HUES64 (cell line): ENCODE data around the gene GSTM2.
"Not testable (repeated sequence)": the region's sequence is repeated elsewhere in the genome, so short reads cannot be mapped to it uniquely, and the experiment has no call there.

Source experiments
- H3K27ac ChIP-seq: 2 replicates; pipeline ENCODE4 v1.7.0; 2013; ENCODE audit warnings: low read depth, low read length, inconsistent platforms
- H3K27me3 ChIP-seq: 2 replicates; pipeline ENCODE4 v1.6.1; 2013; ENCODE audit warnings: mild to moderate bottlenecking, low read length; ENCODE audit not compliant: insufficient read depth
- H3K36me3 ChIP-seq: 2 replicates; pipeline ENCODE4 v1.6.1; 2013; ENCODE audit warnings: mild to moderate bottlenecking, low read length; ENCODE audit not compliant: insufficient read depth
- H3K4me1 ChIP-seq: 2 replicates; pipeline ENCODE4 v1.6.1; 2013; ENCODE audit warnings: mild to moderate bottlenecking, low read length, moderate library complexity; ENCODE audit not compliant: insufficient read depth
- H3K4me3 ChIP-seq: 2 replicates; pipeline ENCODE4 v1.5.1; 2013; ENCODE audit warnings: mild to moderate bottlenecking, low read length, moderate library complexity
- H3K9ac ChIP-seq: 2 replicates; pipeline ENCODE4 v1.6.1; 2013; ENCODE audit warnings: mild to moderate bottlenecking, low read depth, low read length
- H3K9me3 ChIP-seq: 2 replicates; pipeline ENCODE4 v1.6.1; 2013; ENCODE audit warnings: low read depth, low read length; ENCODE audit not compliant: insufficient read depth
- WGBS: fragments of 150-250, 120-280 bp; methylation state at CpG from one replicate; pipeline ENCODE4 v1.1.7; 2013; ENCODE audit warnings: missing lambda C conversion rate; 5-methylcytosine and 5-hydroxymethylcytosine counted together

Gene GSTM2

DNA sequence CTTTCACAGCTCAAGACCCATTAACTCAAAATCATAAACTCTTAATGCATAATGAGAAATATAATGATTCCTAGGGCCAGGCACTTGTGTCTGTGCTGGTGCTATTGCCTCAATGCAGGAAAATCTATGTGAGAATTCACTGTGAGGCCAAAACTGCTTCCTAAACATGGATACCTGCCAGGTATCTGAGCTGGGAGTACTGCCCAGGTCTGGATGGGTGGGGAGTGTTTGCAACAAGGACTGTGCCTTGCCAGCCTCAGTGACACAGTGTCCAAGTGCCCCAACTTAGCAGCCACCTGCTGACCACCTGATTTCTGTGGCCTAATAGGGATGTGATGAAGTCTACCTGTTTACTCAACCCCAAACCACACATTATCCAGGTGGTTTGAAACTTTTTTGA lies 42.0 kb downstream of the GSTM2 start:
- H3K27me3 ChIP-seq, H3K9ac ChIP-seq, H3K4me1 ChIP-seq, H3K4me3 ChIP-seq, H3K27ac ChIP-seq, H3K9me3 ChIP-seq, H3K36me3 ChIP-seq: not testable (repeated sequence)

DNA sequence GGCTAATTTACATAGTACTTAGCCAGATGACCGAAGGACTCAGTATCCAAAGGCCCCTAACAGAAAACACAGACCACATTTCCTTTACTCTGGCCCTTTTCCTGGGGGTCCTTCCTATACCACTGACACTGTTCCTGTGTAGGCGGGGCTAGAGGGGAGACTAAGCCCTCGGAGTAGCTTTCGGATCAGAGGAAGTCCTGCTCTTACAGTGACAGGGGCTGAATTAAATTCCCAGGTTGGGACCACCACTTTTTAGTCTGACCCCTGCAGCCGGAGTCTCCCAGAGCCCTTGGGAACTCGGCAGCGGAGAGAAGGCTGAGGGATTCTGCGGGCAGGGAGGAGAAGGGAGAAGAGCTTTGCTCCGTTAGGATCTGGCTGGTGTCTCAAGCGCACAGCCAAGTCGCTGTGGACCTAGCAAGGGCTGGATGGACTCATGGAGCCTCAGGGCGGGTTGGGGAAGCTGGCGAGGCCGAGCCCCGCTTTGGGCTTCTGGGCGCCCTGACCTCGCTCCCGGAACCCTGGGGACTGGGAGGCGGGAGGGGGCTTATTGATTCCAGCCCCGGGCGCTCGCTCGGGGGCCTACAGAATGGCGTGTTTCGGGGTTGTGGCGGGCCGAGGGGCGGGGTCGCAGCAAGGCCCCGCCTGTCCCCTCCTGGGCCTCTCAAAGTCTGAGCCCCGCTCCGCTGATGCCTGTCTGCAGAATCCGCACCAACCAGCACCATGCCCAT lies 43.9 kb downstream of the GSTM2 start, which contains the start of gene GSTM5:
Gene GSTM5 (plus strand): TSS at position 659 of the 728 bp plus-strand sequence. CDS start 62 bp downstream, at position 721.
- H3K27me3 ChIP-seq, H3K4me3 ChIP-seq, H3K9me3 ChIP-seq, H3K9ac ChIP-seq, H3K36me3 ChIP-seq, H3K27ac ChIP-seq, H3K4me1 ChIP-seq: not testable (repeated sequence)
- 92% methylated on average over 32 of the region's 33 CpGs for WGBS

DNA sequence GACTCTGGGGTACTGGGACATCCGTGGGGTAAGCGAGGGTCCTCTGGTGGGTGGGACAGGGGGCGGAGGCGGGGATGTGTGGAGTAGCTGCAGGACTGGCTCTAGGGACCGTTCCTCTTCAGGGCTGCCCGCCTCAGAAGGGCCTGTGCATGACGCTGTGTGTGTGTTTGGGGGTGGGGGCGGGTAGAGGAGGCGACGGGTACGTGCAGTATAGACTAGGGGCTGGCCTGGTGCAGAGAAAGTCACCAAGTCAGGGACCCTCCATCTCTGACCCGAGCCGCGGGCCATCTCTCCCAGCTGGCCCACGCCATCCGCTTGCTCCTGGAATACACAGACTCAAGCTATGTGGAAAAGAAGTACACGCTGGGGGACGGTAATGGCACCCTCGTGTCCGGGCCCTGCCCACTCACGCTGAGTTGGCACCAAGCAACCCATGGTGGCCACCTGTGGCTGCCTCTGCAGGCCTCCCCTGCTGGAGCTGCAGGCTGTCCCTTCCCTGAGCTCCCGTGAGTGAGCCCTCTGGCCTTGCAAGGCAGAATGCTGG lies 44.5 kb downstream of the GSTM2 start:
- Histone ChIP-seq H3K27ac (no peak overlapping the region), H3K9me3 (peaks cover 9% of the 10 kb centered on the region; the same call in 1 of the 2 replicates), H3K27me3 (peaks cover 3% of the 10 kb centered on the region), H3K4me3 (no peak overlapping the region), H3K36me3 (no peaks in the 10 kb centered on the region), H3K9ac (no peak overlapping the region), H3K4me1 (no peaks in the 10 kb centered on the region)
- WGBS = 96% methylated on average over 22 of the region's 22 CpGs

DNA sequence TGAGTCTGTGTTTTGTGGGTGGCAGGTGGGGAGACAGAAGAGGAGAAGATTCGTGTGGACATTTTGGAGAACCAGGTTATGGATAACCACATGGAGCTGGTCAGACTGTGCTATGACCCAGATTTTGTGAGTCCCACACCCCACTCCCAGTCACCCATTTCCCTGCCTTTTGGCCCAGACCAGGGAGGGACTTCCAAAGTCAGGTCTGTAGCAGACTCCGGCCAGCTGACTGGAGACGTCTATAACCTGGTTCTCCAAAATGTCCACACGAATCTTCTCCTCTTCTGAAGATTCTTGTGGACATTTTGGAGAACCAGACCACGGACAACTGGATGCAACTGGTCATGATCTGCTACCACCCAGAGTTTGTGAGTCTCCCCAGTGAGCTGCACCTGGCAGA lies 45.8 kb downstream of the GSTM2 start:
- peaks cover 3% of the 10 kb centered on the region for H3K27me3 ChIP-seq
- 0 out of 2 replicates have a peak, but pooled peaks cover 4% of the 10 kb centered on the region for H3K9me3 ChIP-seq
- H3K27ac ChIP-seq = no peak overlapping the region
- no peak overlapping the region for H3K4me3 ChIP-seq
- no peak overlapping the region for H3K9ac ChIP-seq
- WGBS = 92% methylated on average over 5 of the region's 5 CpGs
- H3K36me3 ChIP-seq = no peaks in the 10 kb centered on the region
- no peaks in the 10 kb centered on the region for H3K4me1 ChIP-seq

DNA sequence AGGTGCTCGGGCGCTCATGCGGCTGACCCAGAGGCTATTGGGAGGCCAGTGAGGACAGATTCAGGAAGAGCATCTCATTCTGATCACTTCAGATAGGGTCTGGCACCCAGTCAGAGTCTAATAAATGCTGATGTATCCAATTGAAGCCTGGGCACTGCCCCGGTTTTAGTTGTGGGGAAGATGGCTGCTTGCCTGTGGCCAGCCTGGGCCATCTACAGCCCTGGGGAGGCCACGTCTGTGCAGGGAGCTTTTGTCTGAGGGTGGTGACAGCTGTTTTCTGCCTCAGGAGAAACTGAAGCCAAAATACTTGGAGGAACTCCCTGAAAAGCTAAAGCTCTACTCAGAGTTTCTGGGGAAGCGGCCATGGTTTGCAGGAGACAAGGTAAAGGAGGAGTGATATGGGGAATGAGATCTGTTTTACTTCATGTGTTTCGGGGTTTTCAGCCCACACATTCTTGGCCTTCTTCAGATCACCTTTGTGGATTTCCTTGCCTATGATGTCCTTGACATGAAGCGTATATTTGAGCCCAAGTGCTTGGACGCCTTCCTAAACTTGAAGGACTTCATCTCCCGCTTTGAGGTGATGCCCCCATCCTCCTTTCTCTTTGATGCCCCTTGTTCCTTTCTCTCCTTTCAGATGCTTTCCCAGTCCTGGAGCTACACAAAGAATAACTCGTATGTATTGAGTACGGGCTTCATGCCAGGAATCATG lies 47.0 kb downstream of the GSTM2 start:
- Histone ChIP-seq H3K4me3 (no peak overlapping the region), H3K27ac (no peak overlapping the region), H3K4me1 (no peaks in the 10 kb centered on the region), H3K9ac (no peak overlapping the region), H3K36me3 (no peaks in the 10 kb centered on the region), H3K9me3 (no peaks in the 10 kb centered on the region), H3K27me3 (peaks cover 3% of the 10 kb centered on the region)
- WGBS = 92% methylated on average over 12 of the region's 12 CpGs

DNA sequence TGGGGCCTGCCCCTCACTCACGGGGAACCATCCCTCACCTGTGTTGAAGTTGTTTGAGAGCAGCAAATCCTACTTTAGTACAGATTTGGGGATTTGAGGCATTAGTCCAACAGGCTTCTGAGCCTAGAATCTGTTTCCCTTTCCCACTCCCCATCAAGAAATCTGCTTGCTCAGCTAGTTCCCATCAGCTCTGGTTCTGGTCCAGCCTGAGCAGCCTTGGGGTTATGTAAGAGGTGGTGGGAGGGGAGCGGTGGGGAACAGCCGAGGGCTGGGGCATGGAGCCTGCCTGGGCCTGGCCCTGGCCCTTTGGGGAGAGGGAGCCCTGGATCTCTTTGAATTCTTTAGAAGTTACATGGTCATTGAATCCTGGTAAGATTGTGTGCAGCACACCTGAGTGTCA lies 48.3 kb downstream of the GSTM2 start:
- Histone ChIP-seq H3K36me3 (no peaks in the 10 kb centered on the region), H3K27me3 (peaks cover 3% of the 10 kb centered on the region), H3K27ac (no peak overlapping the region), H3K9ac (no peak overlapping the region), H3K9me3 (no peaks in the 10 kb centered on the region), H3K4me1 (no peaks in the 10 kb centered on the region), H3K4me3 (no peak overlapping the region)
- 93% methylated on average over 3 of the region's 3 CpGs for WGBS

DNA sequence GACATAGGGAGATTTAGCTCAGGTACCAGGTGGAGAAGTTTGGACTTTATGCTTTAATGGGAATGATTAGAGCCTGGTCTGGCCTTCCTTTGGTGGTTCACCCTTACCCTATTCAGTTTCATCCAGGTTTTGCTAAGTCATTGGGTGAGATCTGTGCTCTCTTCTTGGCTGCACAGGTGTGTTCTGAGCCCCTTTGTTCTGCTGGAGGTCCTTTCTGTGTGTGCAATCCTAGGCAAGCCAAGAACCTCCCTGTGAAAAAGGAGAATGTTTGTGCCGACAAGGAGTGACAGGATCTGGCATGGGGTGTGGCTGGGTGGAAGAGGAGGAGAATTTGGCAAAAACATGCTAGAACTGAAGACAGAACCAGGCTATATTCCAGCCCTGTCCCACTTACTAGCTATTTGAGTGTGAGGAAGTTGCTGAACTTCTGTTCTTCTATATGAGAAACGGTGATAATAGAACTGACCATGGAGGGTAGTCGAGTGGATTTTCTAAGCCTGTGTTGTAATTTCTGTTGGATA lies 48.8 kb downstream of the GSTM2 start:
- H3K9ac ChIP-seq = no peak overlapping the region
- 90% methylated on average over 3 of the region's 3 CpGs for WGBS
- H3K9me3 ChIP-seq = no peaks in the 10 kb centered on the region
- H3K4me3 ChIP-seq = no peak overlapping the region
- H3K4me1 ChIP-seq = no peaks in the 10 kb centered on the region
- H3K27me3 ChIP-seq = peaks cover 3% of the 10 kb centered on the region
- H3K27ac ChIP-seq = no peak overlapping the region
- H3K36me3 ChIP-seq = no peaks in the 10 kb centered on the region

DNA sequence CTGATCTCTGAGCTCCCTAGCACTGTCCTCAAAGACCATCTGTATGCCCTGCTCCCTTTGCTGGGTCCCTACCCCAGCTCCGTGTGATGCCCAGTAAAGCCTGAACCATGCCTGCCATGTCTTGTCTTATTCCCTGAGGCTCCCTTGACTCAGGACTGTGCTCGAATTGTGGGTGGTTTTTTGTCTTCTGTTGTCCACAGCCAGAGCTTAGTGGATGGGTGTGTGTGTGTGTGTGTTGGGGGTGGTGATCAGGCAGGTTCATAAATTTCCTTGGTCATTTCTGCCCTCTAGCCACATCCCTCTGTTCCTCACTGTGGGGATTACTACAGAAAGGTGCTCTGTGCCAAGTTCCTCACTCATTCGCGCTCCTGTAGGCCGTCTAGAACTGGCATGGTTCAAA lies 49.9 kb downstream of the GSTM2 start:
- Histone ChIP-seq H3K36me3 (no peaks in the 10 kb centered on the region), H3K27ac (no peak overlapping the region), H3K4me1 (no peaks in the 10 kb centered on the region), H3K9me3 (no peaks in the 10 kb centered on the region), H3K4me3 (no peak overlapping the region), H3K27me3 (peaks cover 3% of the 10 kb centered on the region), H3K9ac (no peak overlapping the region)
- WGBS = 89% methylated on average over 5 of the region's 5 CpGs

DNA sequence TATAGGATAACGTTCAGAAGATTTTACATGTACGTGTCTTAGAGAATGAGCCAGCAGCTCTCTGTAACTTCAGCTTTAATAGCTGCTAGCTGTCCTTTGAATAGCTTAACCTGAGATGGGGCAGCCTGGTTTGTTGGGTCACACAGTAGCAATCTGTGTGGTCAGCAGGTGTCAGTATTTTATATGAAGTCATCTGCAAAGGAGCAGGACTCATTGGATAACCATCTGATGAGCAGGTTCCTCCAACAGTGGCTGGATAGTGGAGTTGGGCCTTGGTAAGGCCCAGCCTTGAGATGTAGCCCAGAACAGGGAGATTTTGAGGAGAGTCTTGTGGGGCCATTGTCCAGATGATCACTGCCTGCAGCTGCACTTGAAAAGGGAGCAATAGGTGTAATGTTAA lies 50.6 kb downstream of the GSTM2 start:
- WGBS = 93% methylated on average over 2 of the region's 2 CpGs
- Histone ChIP-seq H3K9ac (no peak overlapping the region), H3K4me3 (no peak overlapping the region), H3K27ac (no peak overlapping the region), H3K9me3 (no peaks in the 10 kb centered on the region), H3K36me3 (no peaks in the 10 kb centered on the region), H3K27me3 (peaks cover 3% of the 10 kb centered on the region; the same call in 1 of the 2 replicates), H3K4me1 (no peaks in the 10 kb centered on the region)

DNA sequence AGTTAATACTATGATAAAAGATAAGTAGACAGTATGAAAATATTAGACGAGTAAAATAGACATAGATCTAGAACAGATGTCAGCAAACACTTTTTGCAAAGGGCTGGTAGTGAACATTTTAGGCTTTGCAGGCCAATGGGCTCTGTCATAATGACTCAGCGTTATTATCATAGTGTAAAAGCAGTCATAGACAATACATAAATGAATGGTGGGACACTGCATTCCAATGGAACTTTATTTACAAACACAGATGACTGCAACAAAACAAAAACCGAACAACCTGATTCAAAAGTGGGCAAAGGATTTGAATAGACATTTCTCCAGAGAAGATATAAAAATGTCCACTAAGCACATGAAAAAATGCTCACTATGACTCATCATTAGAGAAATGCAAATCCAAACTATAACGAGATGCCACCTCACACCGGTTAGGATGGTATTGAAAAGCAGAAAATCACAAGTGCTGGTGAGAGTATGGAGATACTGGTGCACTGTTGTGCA lies 51.5 kb downstream of the GSTM2 start:
- WGBS = 91% methylated on average over 5 of the region's 5 CpGs
- Histone ChIP-seq H3K4me3 (no peak overlapping the region), H3K4me1 (no peaks in the 10 kb centered on the region), H3K9me3 (no peaks in the 10 kb centered on the region), H3K9ac (no peak overlapping the region), H3K27ac (no peak overlapping the region), H3K27me3 (no peaks in the 10 kb centered on the region), H3K36me3 (no peaks in the 10 kb centered on the region)

DNA sequence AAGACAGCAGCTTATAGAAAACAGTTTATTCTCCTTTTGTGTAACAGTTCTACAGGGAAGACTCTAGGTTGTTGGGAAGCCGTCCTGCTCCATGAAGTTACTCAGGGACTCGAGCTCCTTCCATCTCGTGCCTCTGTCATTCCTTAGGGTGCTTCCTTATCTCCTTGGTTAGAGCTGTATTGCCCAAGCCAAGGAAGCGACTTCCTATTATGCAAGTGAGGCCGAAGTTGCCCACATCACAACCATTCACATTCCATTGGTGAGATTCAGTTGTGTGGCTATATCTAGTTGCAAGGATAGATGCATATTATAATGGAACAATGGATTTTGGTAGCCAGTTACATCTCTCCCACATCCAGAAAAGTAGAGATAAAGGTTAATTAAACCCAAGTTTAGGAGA lies 53.2 kb downstream of the GSTM2 start:
- Histone ChIP-seq H3K9ac (no peak overlapping the region), H3K4me3 (no peak overlapping the region), H3K27me3 (no peaks in the 10 kb centered on the region), H3K4me1 (no peaks in the 10 kb centered on the region), H3K9me3 (no peaks in the 10 kb centered on the region), H3K27ac (no peak overlapping the region), H3K36me3 (no peaks in the 10 kb centered on the region)
- 84% methylated on average over 4 of the region's 5 CpGs for WGBS
